Memory B cell (primary cell): ENCODE measurements around the gene LPO.

Experiments
- ATAC-seq: fragments of 150-1000 bp; cut with Tn5 transposase; 2 replicates; pipeline ENCODE4 v1.10.0; 2021; ENCODE audit warnings: low read depth, mild to moderate bottlenecking, moderate library complexity
- DNase-seq, 2 donors: peaks; one replicate each; pipeline ENCODE4 v3.0.0; 2022; ENCODE audit warnings: low spot score in 2 of 2
- H3K27ac Mint-ChIP-seq: one replicate; pipeline ENCODE4 v1.8.0; 2022; ENCODE audit warnings: mild to moderate bottlenecking, moderate library complexity, mixed read lengths
- H3K27me3 Mint-ChIP-seq: one replicate; pipeline ENCODE4 v1.8.0; 2022; ENCODE audit warnings: mixed read lengths
- H3K36me3 Mint-ChIP-seq: one replicate; pipeline ENCODE4 v1.8.0; 2022; ENCODE audit warnings: mild to moderate bottlenecking, mixed read lengths
- H3K4me1 Mint-ChIP-seq: one replicate; pipeline ENCODE4 v1.8.0; 2022; ENCODE audit warnings: mixed read lengths
- H3K4me3 Mint-ChIP-seq: one replicate; pipeline ENCODE4 v1.8.0; 2022; ENCODE audit warnings: mild to moderate bottlenecking, moderate library complexity, mixed read lengths
- H3K9me3 Mint-ChIP-seq: one replicate; pipeline ENCODE4 v1.8.0; 2022; ENCODE audit warnings: mixed read lengths

Gene LPO

GRCh38 chr17:58239987-58240386, 1.6 kb downstream of the LPO start:
- peaks cover 1% of the 10 kb centered on the region for H3K36me3 Mint-ChIP-seq
- no peak overlapping the region for H3K27ac Mint-ChIP-seq
- peaks cover 4% of the 10 kb centered on the region for H3K4me1 Mint-ChIP-seq
- H3K27me3 Mint-ChIP-seq: peaks cover 20% of the 10 kb centered on the region
- DNase-seq (no peak), ATAC-seq (no peak)
- H3K4me3 Mint-ChIP-seq: no peak overlapping the region
- no peaks in the 10 kb centered on the region for H3K9me3 Mint-ChIP-seq

- no peak for DNase-seq
- Mint-ChIP-seq H3K4me3 (no peak overlapping the region), H3K36me3 (peaks cover 1% of the 10 kb centered on the region), H3K4me1 (peaks cover 4% of the 10 kb centered on the region), H3K9me3 (no peaks in the 10 kb centered on the region), H3K27ac (no peak overlapping the region), H3K27me3 (peaks cover 29% of the 10 kb centered on the region)
- no peak for ATAC-seq
These were observed 3.9 kb downstream of the LPO start for GRCh38 chr17:58242171-58242784.

- peaks cover 26% of the 10 kb centered on the region for H3K27me3 Mint-ChIP-seq
- peaks cover 12% of the 10 kb centered on the region for H3K4me1 Mint-ChIP-seq
- no peaks in the 10 kb centered on the region for H3K9me3 Mint-ChIP-seq
- no peak overlapping the region for H3K27ac Mint-ChIP-seq
- H3K36me3 Mint-ChIP-seq: peaks cover 1% of the 10 kb centered on the region
- DNase-seq: no peak
- no peak overlapping the region for H3K4me3 Mint-ChIP-seq
- ATAC-seq: no peak
These were observed 6.6 kb downstream of the LPO start for GRCh38 chr17:58244963-58245362.

- no peak overlapping the region for H3K4me3 Mint-ChIP-seq
- H3K36me3 Mint-ChIP-seq: peaks cover 1% of the 10 kb centered on the region
- H3K27me3 Mint-ChIP-seq: peaks cover 26% of the 10 kb centered on the region
- peaks cover 16% of the 10 kb centered on the region for H3K4me1 Mint-ChIP-seq
- H3K9me3 Mint-ChIP-seq: no peaks in the 10 kb centered on the region
- DNase-seq: no peak
- no peak overlapping the region for H3K27ac Mint-ChIP-seq
- no peak for ATAC-seq
These were observed 7.2 kb downstream of the LPO start for GRCh38 chr17:58245428-58246103.

- no peaks in the 10 kb centered on the region for H3K9me3 Mint-ChIP-seq
- peaks cover 16% of the 10 kb centered on the region for H3K4me1 Mint-ChIP-seq
- peaks cover 1% of the 10 kb centered on the region for H3K36me3 Mint-ChIP-seq
- peaks cover 26% of the 10 kb centered on the region for H3K27me3 Mint-ChIP-seq
- peak in 1 of 2 donors; percentile 7 for DNase-seq
- H3K27ac Mint-ChIP-seq: no peak overlapping the region
- no peak overlapping the region for H3K4me3 Mint-ChIP-seq
- ATAC-seq: no peak
These were observed 7.8 kb downstream of the LPO start for GRCh38 chr17:58246104-58246740.

GRCh38 chr17:58246781-58247180, 8.4 kb downstream of the LPO start:
- Mint-ChIP-seq H3K27ac (no peak overlapping the region), H3K9me3 (no peaks in the 10 kb centered on the region), H3K4me3 (no peak overlapping the region), H3K27me3 (peaks cover 23% of the 10 kb centered on the region), H3K4me1 (peaks cover 16% of the 10 kb centered on the region), H3K36me3 (peaks cover 1% of the 10 kb centered on the region)
- DNase-seq: no peak
- ATAC-seq: no peak

GRCh38 chr17:58247511-58248363, 9.4 kb downstream of the LPO start:
- ATAC-seq: no peak
- Mint-ChIP-seq H3K27me3 (peaks cover 21% of the 10 kb centered on the region), H3K27ac (no peak overlapping the region), H3K4me3 (no peak overlapping the region), H3K9me3 (no peaks in the 10 kb centered on the region), H3K4me1 (peaks cover 16% of the 10 kb centered on the region), H3K36me3 (peaks cover 1% of the 10 kb centered on the region)
- DNase-seq: peak in 1 of 2 donors; percentile 10

GRCh38 chr17:58248955-58249269, 10.5 kb downstream of the LPO start:
- ATAC-seq (no peak), DNase-seq (peak in 1 of 2 donors; percentile 10)
- peaks cover 1% of the 10 kb centered on the region for H3K36me3 Mint-ChIP-seq
- H3K27ac Mint-ChIP-seq: no peak overlapping the region
- peak overlapping the region; percentile 89 for H3K4me3 Mint-ChIP-seq
- peaks cover 16% of the 10 kb centered on the region for H3K4me1 Mint-ChIP-seq
- H3K27me3 Mint-ChIP-seq: peaks cover 12% of the 10 kb centered on the region
- no peaks in the 10 kb centered on the region for H3K9me3 Mint-ChIP-seq

- peak; percentile 93 for ATAC-seq
- Mint-ChIP-seq H3K27ac (no peak overlapping the region), H3K4me3 (peak overlapping the region; percentile 89), H3K36me3 (no peaks in the 10 kb centered on the region), H3K4me1 (peaks cover 12% of the 10 kb centered on the region), H3K9me3 (no peaks in the 10 kb centered on the region), H3K27me3 (peaks cover 8% of the 10 kb centered on the region)
- DNase-seq: peak; percentile 82 to 92
These were observed 11.1 kb downstream of the LPO start for GRCh38 chr17:58249270-58250133.

- no peak for DNase-seq
- no peaks in the 10 kb centered on the region for H3K36me3 Mint-ChIP-seq
- peaks cover 8% of the 10 kb centered on the region for H3K27me3 Mint-ChIP-seq
These were observed 12.1 kb downstream of the LPO start for GRCh38 chr17:58250344-58251011.

GRCh38 chr17:58252141-58252540, 13.8 kb downstream of the LPO start:
- no peak overlapping the region for H3K4me3 Mint-ChIP-seq
- no peak for DNase-seq
- H3K27me3 Mint-ChIP-seq: peaks cover 3% of the 10 kb centered on the region
- no peak overlapping the region for H3K27ac Mint-ChIP-seq
- peaks cover 14% of the 10 kb centered on the region for H3K4me1 Mint-ChIP-seq
- no peak for ATAC-seq
- H3K9me3 Mint-ChIP-seq: no peaks in the 10 kb centered on the region
- no peaks in the 10 kb centered on the region for H3K36me3 Mint-ChIP-seq

More at GRCh38 chr17:58250344-58251011, 12.1 kb downstream of the LPO start:
- Mint-ChIP-seq H3K27ac (no peak overlapping the region), H3K9me3 (no peaks in the 10 kb centered on the region), H3K4me3 (peak overlapping the region; percentile 89), H3K4me1 (peaks cover 14% of the 10 kb centered on the region)
- ATAC-seq: no peak

GRCh38 chr17:58253082-58253481, 14.7 kb downstream of the LPO start:
- Mint-ChIP-seq H3K36me3 (no peaks in the 10 kb centered on the region), H3K4me3 (no peak overlapping the region), H3K27me3 (peaks cover 4% of the 10 kb centered on the region), H3K9me3 (no peaks in the 10 kb centered on the region), H3K27ac (no peak overlapping the region), H3K4me1 (peaks cover 9% of the 10 kb centered on the region)
- ATAC-seq (no peak), DNase-seq (no peak)

GRCh38 chr17:58254803-58255202, 16.4 kb downstream of the LPO start:
- Mint-ChIP-seq H3K27ac (peak overlapping the region; percentile 36), H3K9me3 (no peaks in the 10 kb centered on the region), H3K36me3 (no peaks in the 10 kb centered on the region), H3K4me3 (no peak overlapping the region), H3K27me3 (peaks cover 4% of the 10 kb centered on the region), H3K4me1 (peaks cover 7% of the 10 kb centered on the region)
- DNase-seq (no peak), ATAC-seq (no peak)
